ENCODE data around the gene SLC35F3.

GRCh38 chr1:234273981-234274380 lies 369.5 kb downstream of the SLC35F3 start:
- TF ChIP-seq EZH2 (IDR thresholded peaks at IDR 0.05; ENCODE audit: borderline replicate concordance): no peak
- no peak for TF ChIP-seq CTCF (IDR thresholded peaks at IDR 0.05; ENCODE audit: poor library complexity)
- no peak for TF ChIP-seq EZH2phosphoT487 (IDR thresholded peaks at IDR 0.05; ENCODE audit: low read depth, severe bottlenecking, unreplicated experiment)
